ENCODE results near the gene SYNGR4. TPM values are rescaled to one million over a fixed set of nuclear protein-coding genes. Genes with fewer than 3 reads are reported as not detected.
"Not testable (repeated sequence)": the region's sequence is repeated elsewhere in the genome, so short reads cannot be mapped to it uniquely, and the experiment has no call there.

The SYNGR4 gene
- total RNA-seq, 4 donors from 2014 or later: not detected

GRCh38 chr19:48371367-48371766 lies 7.2 kb downstream of the SYNGR4 start:
- Histone ChIP-seq H3K9me3 (no peaks in the 10 kb centered on the region), H3K36me3 (no peaks in the 10 kb centered on the region), H3K27me3 (no peaks in the 10 kb centered on the region), H3K27ac (no peak overlapping the region), H3K4me3 (no peak overlapping the region), H3K4me1 (no peaks in the 10 kb centered on the region)
- DNase-seq (ENCODE audit: low spot score in 2 of 2): no peak
- TF ChIP-seq POLR2AphosphoS5 (IDR thresholded peaks at IDR 0.05) (no peak), EP300 (IDR thresholded peaks at IDR 0.05) (no peak), CTCF (IDR thresholded peaks at IDR 0.05) (no peak), POLR2A (IDR thresholded peaks at IDR 0.05) (no peak)
- WGBS: 74% methylated on average over 7 of the region's 7 CpGs

GRCh38 chr19:48371771-48372170 lies 7.6 kb downstream of the SYNGR4 start:
- not testable (repeated sequence) for H3K4me3 ChIP-seq; H3K27ac ChIP-seq; H3K9me3 ChIP-seq; H3K27me3 ChIP-seq; DNase-seq (ENCODE audit: low spot score in 2 of 2); H3K4me1 ChIP-seq; H3K36me3 ChIP-seq
- WGBS: 98% methylated on average over 5 of the region's 5 CpGs

- Histone ChIP-seq H3K27me3 (no peaks in the 10 kb centered on the region), H3K27ac (no peak overlapping the region), H3K4me3 (no peak overlapping the region), H3K4me1 (no peaks in the 10 kb centered on the region), H3K36me3 (no peaks in the 10 kb centered on the region), H3K9me3 (no peaks in the 10 kb centered on the region)
- 58% methylated on average over 4 of the region's 4 CpGs for WGBS
- no peak for DNase-seq (ENCODE audit: low spot score in 2 of 2)
- TF ChIP-seq POLR2A (IDR thresholded peaks at IDR 0.05) (no peak), POLR2AphosphoS5 (IDR thresholded peaks at IDR 0.05) (no peak), EP300 (IDR thresholded peaks at IDR 0.05) (no peak), CTCF (IDR thresholded peaks at IDR 0.05) (no peak)
Observed at GRCh38 chr19:48372904-48373303, 8.7 kb downstream of the SYNGR4 start.

- 93% methylated on average over 11 of the region's 11 CpGs for WGBS
- H3K4me3 ChIP-seq: no peak overlapping the region
- H3K9me3 ChIP-seq: no peaks in the 10 kb centered on the region
- H3K4me1 ChIP-seq: no peaks in the 10 kb centered on the region
- TF ChIP-seq POLR2A (IDR thresholded peaks at IDR 0.05) (no peak), POLR2AphosphoS5 (IDR thresholded peaks at IDR 0.05) (no peak), EP300 (IDR thresholded peaks at IDR 0.05) (no peak), CTCF (IDR thresholded peaks at IDR 0.05) (no peak)
- no peaks in the 10 kb centered on the region for H3K36me3 ChIP-seq
- no peaks in the 10 kb centered on the region for H3K27me3 ChIP-seq
- no peak overlapping the region for H3K27ac ChIP-seq
- no peak for DNase-seq (ENCODE audit: low spot score in 2 of 2)
Observed at GRCh38 chr19:48373567-48373966, 9.4 kb downstream of the SYNGR4 start.

- no peak overlapping the region for H3K4me3 ChIP-seq
- no peaks in the 10 kb centered on the region for H3K9me3 ChIP-seq
- H3K4me1 ChIP-seq: no peaks in the 10 kb centered on the region
- no peak overlapping the region for H3K27ac ChIP-seq
- 89% methylated on average over 10 of the region's 10 CpGs for WGBS
- no peak for TF ChIP-seq CTCF (IDR thresholded peaks at IDR 0.05)
- TF ChIP-seq POLR2AphosphoS5 (IDR thresholded peaks at IDR 0.05): no peak
- TF ChIP-seq POLR2A (IDR thresholded peaks at IDR 0.05): no peak
- no peak for TF ChIP-seq EP300 (IDR thresholded peaks at IDR 0.05)
- DNase-seq (ENCODE audit: low spot score in 2 of 2): no peak
- H3K36me3 ChIP-seq: peaks cover 21% of the 10 kb centered on the region
- H3K27me3 ChIP-seq: no peaks in the 10 kb centered on the region
Observed at GRCh38 chr19:48378194-48378570, 14.0 kb downstream of the SYNGR4 start.

- Histone ChIP-seq H3K9me3 (no peaks in the 10 kb centered on the region), H3K27ac (no peak overlapping the region), H3K4me1 (no peaks in the 10 kb centered on the region), H3K36me3 (peaks cover 30% of the 10 kb centered on the region), H3K4me3 (no peak overlapping the region), H3K27me3 (no peaks in the 10 kb centered on the region)
- no peak for DNase-seq (ENCODE audit: low spot score in 2 of 2)
- TF ChIP-seq POLR2A (IDR thresholded peaks at IDR 0.05): no peak
- no peak for TF ChIP-seq EP300 (IDR thresholded peaks at IDR 0.05)
- no peak for TF ChIP-seq POLR2AphosphoS5 (IDR thresholded peaks at IDR 0.05)
- no peak for TF ChIP-seq CTCF (IDR thresholded peaks at IDR 0.05)
- WGBS: 72% methylated on average over 5 of the region's 5 CpGs
Observed at GRCh38 chr19:48379058-48379457, 14.9 kb downstream of the SYNGR4 start.
